ENCODE results near the gene SP100.
"Not testable (repeated sequence)": the region's sequence is repeated elsewhere in the genome, so short reads cannot be mapped to it uniquely, and the experiment has no call there.

SP100 gene

DNA sequence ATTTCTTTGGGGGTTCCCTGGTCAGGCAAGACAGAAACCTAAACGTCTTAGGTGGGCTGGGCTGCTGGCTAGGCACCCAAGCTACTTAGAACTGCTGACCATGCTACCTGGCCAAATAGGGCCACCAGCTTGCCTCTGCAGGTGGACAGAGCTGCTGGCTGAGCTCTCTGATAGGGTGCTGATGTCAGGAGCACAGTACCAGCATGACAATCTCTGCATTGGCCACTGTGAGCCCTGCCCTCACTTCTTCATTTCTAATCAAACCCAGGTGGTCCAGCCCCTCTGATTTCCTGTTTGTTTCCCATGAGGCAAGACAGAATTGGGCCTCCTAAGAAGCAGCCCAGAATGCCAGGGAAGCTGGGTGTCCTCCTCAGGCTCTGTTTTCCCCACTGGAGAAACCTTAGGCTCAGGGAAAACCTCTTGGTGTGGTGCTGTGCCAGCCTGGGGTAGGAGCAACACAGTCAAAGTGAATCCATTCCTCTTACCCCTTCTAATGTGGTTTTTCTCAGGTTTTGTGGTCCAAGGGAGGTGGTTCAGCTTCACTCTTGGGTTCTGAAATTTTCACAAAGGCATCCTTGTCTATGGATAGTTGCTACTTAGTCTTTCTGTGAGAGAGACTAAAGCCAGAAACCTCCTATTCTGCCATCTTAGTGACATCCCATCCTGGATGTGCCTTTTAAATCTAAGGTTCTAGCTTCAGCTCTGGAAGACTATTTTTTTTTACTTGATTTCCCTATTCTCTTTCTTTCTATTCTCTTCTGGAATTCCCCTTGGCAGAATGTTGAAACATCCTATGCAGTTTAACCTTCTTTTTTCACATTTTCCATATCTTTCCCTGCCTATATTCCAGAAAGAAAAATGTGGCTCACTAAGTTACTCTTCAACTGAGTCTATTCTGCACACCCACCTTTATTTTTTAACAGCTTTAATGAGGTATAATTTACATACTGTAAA, 15.2 kb downstream of the SP100 start:
- TF ChIP-seq CTCF (IDR thresholded peaks at IDR 0.05; ENCODE audit: insufficient read depth, low read depth, low read length, missing control alignments): no peak
- no peak overlapping the region for H3K4me3 ChIP-seq (ENCODE audit: low read length)
- DNase-seq (ENCODE audit: low read depth): no peak

DNA sequence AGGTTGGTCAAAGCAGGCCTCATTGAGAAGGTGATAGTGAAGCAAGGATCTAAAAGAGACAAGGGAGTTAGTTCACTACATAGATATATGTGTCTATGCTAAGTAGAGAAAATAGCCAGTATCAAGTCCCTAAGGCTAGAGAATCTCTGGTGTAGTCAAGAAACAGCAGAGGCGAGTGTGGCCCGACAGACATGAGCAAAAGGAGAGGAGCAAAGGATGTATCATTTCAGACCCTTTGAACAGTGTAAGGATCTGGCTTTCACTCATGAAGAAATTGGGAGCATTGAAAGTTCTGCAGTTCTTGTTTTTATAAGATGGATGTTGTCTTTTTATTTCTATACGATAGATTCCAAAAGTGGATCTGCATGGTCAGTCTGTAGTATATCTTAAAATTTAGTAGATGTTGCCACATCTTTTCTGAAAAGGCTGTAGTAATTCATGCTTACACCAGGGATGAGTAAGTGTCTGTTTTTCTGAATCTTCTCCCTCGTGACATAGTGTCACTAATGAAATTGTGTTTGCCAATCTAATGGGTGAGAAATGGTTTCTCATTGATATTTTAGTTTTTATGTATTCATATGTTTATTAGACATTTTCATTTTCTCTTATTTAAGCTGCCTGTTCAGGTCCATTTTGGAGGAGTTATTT, 18.8 kb downstream of the SP100 start:
- no peak for TF ChIP-seq CTCF (IDR thresholded peaks at IDR 0.05; ENCODE audit: insufficient read depth, low read depth, low read length, missing control alignments)
- no peak overlapping the region for H3K4me3 ChIP-seq (ENCODE audit: low read length)
- DNase-seq (ENCODE audit: low read depth): peak; percentile 52

GRCh38 chr2:230435431-230435830, 19.4 kb downstream of the SP100 start:
- DNase-seq (ENCODE audit: low read depth): peak; percentile 48
- no peak for TF ChIP-seq CTCF (IDR thresholded peaks at IDR 0.05; ENCODE audit: insufficient read depth, low read depth, low read length, missing control alignments)
- H3K4me3 ChIP-seq (ENCODE audit: low read length): no peak overlapping the region

GRCh38 chr2:230439121-230439520, 23.1 kb downstream of the SP100 start:
- not testable (repeated sequence) for DNase-seq (ENCODE audit: low read depth); H3K4me3 ChIP-seq (ENCODE audit: low read length)

- no peak for DNase-seq (ENCODE audit: low read depth)
- H3K4me3 ChIP-seq (ENCODE audit: low read length): no peak overlapping the region
- no peak for TF ChIP-seq CTCF (IDR thresholded peaks at IDR 0.05; ENCODE audit: insufficient read depth, low read depth, low read length, missing control alignments)
Measured at GRCh38 chr2:230439590-230439989, 23.6 kb downstream of the SP100 start.

DNA sequence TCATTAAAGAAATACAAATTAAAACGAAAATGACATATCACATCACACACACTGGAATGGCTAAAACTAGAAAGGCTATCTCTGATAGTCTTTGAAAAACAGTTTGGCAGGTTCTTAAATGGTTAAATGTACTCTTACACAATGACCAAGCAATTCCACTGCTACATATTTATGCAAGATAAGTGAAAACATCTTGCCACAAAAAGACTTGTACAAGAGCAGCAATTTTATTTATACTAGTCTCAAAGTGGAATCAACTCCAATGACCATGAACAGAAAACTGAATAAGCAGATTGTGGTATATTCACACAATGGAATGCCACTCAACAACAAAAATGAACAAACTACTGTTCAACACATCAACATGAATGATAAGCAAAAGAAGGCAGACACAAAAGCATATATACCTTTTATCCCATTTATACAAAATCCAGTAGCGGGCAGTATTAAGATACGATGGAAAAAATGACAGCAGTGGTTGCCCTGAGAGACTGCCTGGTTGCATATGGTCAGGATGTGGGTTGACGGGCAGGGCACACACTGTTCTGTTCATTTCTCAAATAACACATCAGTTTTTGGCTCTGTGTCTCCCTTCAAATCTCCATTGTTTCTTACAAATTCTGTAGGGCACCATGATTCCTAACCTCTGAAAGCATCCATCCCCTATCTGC, 25.4 kb downstream of the SP100 start:
- DNase-seq (ENCODE audit: low read depth): no peak

More for the DNA sequence above, 25.4 kb downstream of the SP100 start:
- TF ChIP-seq CTCF (IDR thresholded peaks at IDR 0.05; ENCODE audit: insufficient read depth, low read depth, low read length, missing control alignments): no peak
- no peak overlapping the region for H3K4me3 ChIP-seq (ENCODE audit: low read length)
